Muscle layer of colon (tissue), 2 donors: ENCODE measurements around the gene PRKAG2.

Experiments used
- H3K27ac ChIP-seq: one replicate; pipeline ENCODE4 v1.7.0; 2013; ENCODE audit warnings: low read depth, mild to moderate bottlenecking, low read length, moderate library complexity
- H3K27me3 ChIP-seq, 2 donors: one replicate each; pipeline ENCODE4 v1.7.0; 2013; ENCODE audit warnings: low read length in 2 of 2, mild to moderate bottlenecking in 2 of 2; ENCODE audit not compliant: insufficient read depth in 2 of 2, control insufficient read depth in 1 of 2
- H3K36me3 ChIP-seq: one replicate; pipeline ENCODE4 v1.7.0; 2013; ENCODE audit warnings: mild to moderate bottlenecking, low read length; ENCODE audit not compliant: insufficient read depth
- H3K4me1 ChIP-seq: one replicate; pipeline ENCODE4 v1.7.0; 2013; ENCODE audit warnings: mild to moderate bottlenecking, low read length; ENCODE audit not compliant: insufficient read depth
- H3K4me3 ChIP-seq, 2 donors: one replicate each; pipeline ENCODE4 v1.7.0; 2013; ENCODE audit warnings: low read length in 2 of 2, low read depth in 1 of 2, mild to moderate bottlenecking in 1 of 2, moderate library complexity in 1 of 2
- H3K9ac ChIP-seq: one replicate; pipeline ENCODE4 v1.7.0; 2013; ENCODE audit warnings: low read length
- H3K9me3 ChIP-seq: one replicate; pipeline ENCODE4 v1.7.0; 2013; ENCODE audit warnings: mild to moderate bottlenecking, low read length
- donor health status: abdominal sarcoma.
- donor health status: Adenocarcinoma of cecum.

The PRKAG2 gene

GRCh38 chr7:151708610-151709009 lies 168.3 kb downstream of the PRKAG2 start:
- Histone ChIP-seq H3K4me1 (peaks cover 17% of the 10 kb centered on the region), H3K4me3 (no peak overlapping the region), H3K36me3 (no peaks in the 10 kb centered on the region), H3K27ac (no peak overlapping the region), H3K9ac (no peak overlapping the region), H3K27me3 (no peaks in the 10 kb centered on the region), H3K9me3 (no peaks in the 10 kb centered on the region)

- Histone ChIP-seq H3K9me3 (no peaks in the 10 kb centered on the region), H3K9ac (no peak overlapping the region), H3K27me3 (no peaks in the 10 kb centered on the region), H3K27ac (no peak overlapping the region), H3K36me3 (no peaks in the 10 kb centered on the region), H3K4me1 (peaks cover 15% of the 10 kb centered on the region), H3K4me3 (no peak overlapping the region)
Observed at GRCh38 chr7:151707757-151708156, 169.2 kb downstream of the PRKAG2 start.

- H3K9me3 ChIP-seq, result no peaks in the 10 kb centered on the region
- no peaks in the 10 kb centered on the region for H3K27me3 ChIP-seq
- H3K27ac ChIP-seq, result no peak overlapping the region
- peaks cover 9% of the 10 kb centered on the region for H3K4me1 ChIP-seq
- no peak overlapping the region for H3K9ac ChIP-seq
- H3K36me3 ChIP-seq, result no peaks in the 10 kb centered on the region
- H3K4me3 ChIP-seq, result no peak overlapping the region
Observed at GRCh38 chr7:151707105-151707469, 169.8 kb downstream of the PRKAG2 start.

- Histone ChIP-seq H3K27ac (no peak overlapping the region), H3K4me1 (peaks cover 9% of the 10 kb centered on the region), H3K27me3 (no peaks in the 10 kb centered on the region), H3K9ac (no peak overlapping the region), H3K36me3 (no peaks in the 10 kb centered on the region), H3K9me3 (no peaks in the 10 kb centered on the region), H3K4me3 (no peak overlapping the region)
Observed at GRCh38 chr7:151706277-151707104, 170.4 kb downstream of the PRKAG2 start.

GRCh38 chr7:151705636-151706276 lies 171.2 kb downstream of the PRKAG2 start:
- H3K9ac ChIP-seq, result no peak overlapping the region

GRCh38 chr7:151704960-151705635 lies 171.8 kb downstream of the PRKAG2 start:
- peaks cover 9% of the 10 kb centered on the region for H3K4me1 ChIP-seq
- no peak overlapping the region for H3K9ac ChIP-seq
- no peak overlapping the region for H3K4me3 ChIP-seq
- no peak overlapping the region for H3K27ac ChIP-seq
- H3K36me3 ChIP-seq, result no peaks in the 10 kb centered on the region
- H3K9me3 ChIP-seq, result no peaks in the 10 kb centered on the region
- H3K27me3 ChIP-seq, result no peaks in the 10 kb centered on the region

More at GRCh38 chr7:151705636-151706276, 171.2 kb downstream of the PRKAG2 start:
- Histone ChIP-seq H3K27me3 (no peaks in the 10 kb centered on the region), H3K27ac (no peak overlapping the region), H3K4me1 (peaks cover 9% of the 10 kb centered on the region), H3K4me3 (no peak overlapping the region), H3K36me3 (no peaks in the 10 kb centered on the region), H3K9me3 (no peaks in the 10 kb centered on the region)

- no peaks in the 10 kb centered on the region for H3K9me3 ChIP-seq
- H3K27ac ChIP-seq, result no peak overlapping the region
- no peaks in the 10 kb centered on the region for H3K36me3 ChIP-seq
- no peak overlapping the region for H3K4me3 ChIP-seq
- no peaks in the 10 kb centered on the region for H3K27me3 ChIP-seq
- H3K9ac ChIP-seq, result no peak overlapping the region
- H3K4me1 ChIP-seq, result peaks cover 9% of the 10 kb centered on the region
Observed at GRCh38 chr7:151704299-151704959, 172.5 kb downstream of the PRKAG2 start.

GRCh38 chr7:151702961-151703360 lies 174.0 kb downstream of the PRKAG2 start:
- no peak overlapping the region for H3K27ac ChIP-seq
- no peak overlapping the region for H3K9ac ChIP-seq
- H3K4me3 ChIP-seq, result no peak overlapping the region
- H3K36me3 ChIP-seq, result no peaks in the 10 kb centered on the region
- peaks cover 9% of the 10 kb centered on the region for H3K4me1 ChIP-seq
- no peaks in the 10 kb centered on the region for H3K27me3 ChIP-seq
- no peaks in the 10 kb centered on the region for H3K9me3 ChIP-seq

- Histone ChIP-seq H3K27me3 (no peaks in the 10 kb centered on the region), H3K4me1 (peaks cover 4% of the 10 kb centered on the region), H3K4me3 (no peak overlapping the region), H3K9me3 (no peaks in the 10 kb centered on the region), H3K9ac (no peak overlapping the region), H3K27ac (no peak overlapping the region), H3K36me3 (no peaks in the 10 kb centered on the region)
Observed at GRCh38 chr7:151700586-151701165, 176.2 kb downstream of the PRKAG2 start.

GRCh38 chr7:151699928-151700319 lies 177.0 kb downstream of the PRKAG2 start:
- no peak overlapping the region for H3K4me3 ChIP-seq
- no peaks in the 10 kb centered on the region for H3K27me3 ChIP-seq
- H3K27ac ChIP-seq, result no peak overlapping the region
- no peaks in the 10 kb centered on the region for H3K36me3 ChIP-seq
- H3K9me3 ChIP-seq, result no peaks in the 10 kb centered on the region
- H3K4me1 ChIP-seq, result peaks cover 11% of the 10 kb centered on the region
- H3K9ac ChIP-seq, result no peak overlapping the region
